Endothelial cell of umbilical vein (primary cell): ENCODE data around the gene PSMA4. TPM values are rescaled to one million over a fixed set of nuclear protein-coding genes. Genes with fewer than 3 reads are reported as not detected.

Experiments
- BruUV-seq: library from RNA; stranded (reverse); fragments of 400-500 nt; replicated peaks from 2 replicates; lab custom pipeline; 2021; lab: Mats Ljungman, UMichigan
- CTCF ChIA-PET: fragments of 300-600, 350-600 bp; sonication (Branson Sonifier 250); formaldehyde crosslinking; loops from one replicate; lab custom pipeline; 2021; ENCODE audit warnings: antibody characterized with exemption, inconsistent platforms; lab: Charles Lee
- POLR2A ChIA-PET: fragments of 300-600, 350-600 bp; sonication (Branson Sonifier 250); formaldehyde crosslinking; loops from one replicate; lab custom pipeline; 2021; ENCODE audit warnings: antibody characterized with exemption, inconsistent platforms; lab: Charles Lee
- DNase-seq: peaks from one replicate; pipeline ENCODE4 v3.0.0-alpha.2; 2011; ENCODE audit warnings: low read depth, low spot score
- FAIRE-seq: peaks from 2 replicates; lab custom pipeline; 2011; peaks lifted over from hg19 to GRCh38; lab: Jason Lieb, UNC
- H2AFZ ChIP-seq: 2 replicates; pipeline ENCODE4 v1.6.0; 2012; ENCODE audit warnings: low read depth, low read length, control low read depth, inconsistent platforms
- H3K27ac ChIP-seq: 2 replicates; pipeline ENCODE4 v1.5.1; 2011; ENCODE audit warnings: low read depth, mild to moderate bottlenecking, control low read depth, low read length, moderate library complexity; ENCODE audit not compliant: insufficient read depth
- H3K27me3 ChIP-seq, 2 experiments: 2 replicates each; pipeline versions ENCODE4 v1.6.0 to v1.6.1; 2011; ENCODE audit warnings: low read length in 2 of 2, mixed read lengths in 1 of 2; ENCODE audit not compliant: control insufficient read depth in 2 of 2, insufficient read depth in 2 of 2
- H3K36me3 ChIP-seq, 2 experiments: 2 replicates in 1 of 2; 3 replicates in 1 of 2; pipeline ENCODE4 v1.5.1; 2011; ENCODE audit warnings: low read length in 2 of 2, mild to moderate bottlenecking in 1 of 2, moderate library complexity in 1 of 2; ENCODE audit not compliant: control insufficient read depth in 2 of 2, insufficient read depth in 2 of 2; ENCODE audit errors: extremely low read depth in 1 of 2
- H3K4me1 ChIP-seq: 3 replicates; pipeline ENCODE4 v1.5.1; 2011; ENCODE audit warnings: mild to moderate bottlenecking, low read length; ENCODE audit not compliant: control insufficient read depth, insufficient read depth; ENCODE audit errors: extremely low read depth
- H3K4me2 ChIP-seq: 2 replicates; pipeline ENCODE4 v1.6.1; 2011; ENCODE audit warnings: low read length, control low read depth, mixed read lengths; ENCODE audit not compliant: insufficient read depth
- H3K4me3 ChIP-seq, 3 experiments: fragments of 200-600 bp in 1 of 3; sonication (generic), shearing (Covaris generic) in 1 of 3; replicated peaks in 1 of 3; 2 replicates each; pipeline ENCODE4 v1.5.1; 2011 to 2016; ENCODE audit warnings: control low read depth in 3 of 3, low read length in 3 of 3, mild to moderate bottlenecking in 2 of 3, inconsistent platforms in 1 of 3, low read depth in 1 of 3, moderate library complexity in 1 of 3; ENCODE audit not compliant: insufficient read depth in 1 of 3
- H3K79me2 ChIP-seq: 2 replicates; pipeline ENCODE4 v1.6.0; 2012; ENCODE audit warnings: low read length, inconsistent platforms; ENCODE audit not compliant: control insufficient read depth, insufficient read depth
- H3K9ac ChIP-seq: replicated peaks from 2 replicates; pipeline ENCODE3; 2011; ENCODE audit warnings: low read length, control low read depth; ENCODE audit not compliant: insufficient read depth; ENCODE audit errors: extremely low read depth
- H3K9me1 ChIP-seq: replicated peaks from 3 replicates; pipeline ENCODE4 v1.6.0; 2011; ENCODE audit warnings: mild to moderate bottlenecking, low read length; ENCODE audit not compliant: control insufficient read depth, insufficient read depth; ENCODE audit errors: extremely low read depth
- H3K9me3 ChIP-seq: replicated peaks from 2 replicates; pipeline ENCODE4 v1.5.1; 2012; ENCODE audit warnings: low read length, inconsistent platforms; ENCODE audit not compliant: control insufficient read depth, insufficient read depth
- H4K20me1 ChIP-seq: replicated peaks from 2 replicates; pipeline ENCODE3; 2011; ENCODE audit warnings: mild to moderate bottlenecking, low read length; ENCODE audit not compliant: control insufficient read depth, insufficient read depth; ENCODE audit errors: extremely low read depth
- GATA2 ChIP-seq: IDR thresholded peaks from 2 replicates; pipeline ENCODE4 v1.7.0; 2011; ENCODE audit warnings: low read depth, mild to moderate bottlenecking, moderate library complexity, mixed read lengths, low read length; ENCODE audit not compliant: insufficient read length, insufficient read depth
- JUN ChIP-seq: IDR thresholded peaks from 2 replicates; pipeline ENCODE4 v1.6.1; 2011; ENCODE audit warnings: borderline replicate concordance, low read depth; ENCODE audit not compliant: insufficient read length, insufficient read depth
- POLR2A ChIP-seq: IDR thresholded peaks from 2 replicates; pipeline ENCODE4 v1.6.1; 2012; ENCODE audit warnings: low read depth, mild to moderate bottlenecking, control low read depth, low read length
- POLR2AphosphoS5 ChIP-seq: IDR thresholded peaks from 2 replicates; pipeline ENCODE4 v1.6.1; 2012; ENCODE audit warnings: low read depth, mild to moderate bottlenecking, control low read depth, low read length, moderate library complexity; ENCODE audit not compliant: insufficient read depth
- dilution Hi-C: fragments of 300-500 bp; cut with MboI; formaldehyde crosslinking; loops from one replicate; pipeline ENCODE4 v1.15.0; 2019; ENCODE audit warnings: low sequenced_read_pairs; ENCODE audit not compliant: extremely low pct_ligation_motif_present
- intact Hi-C: fragments of 100-400 bp; cut with micrococcal nuclease; formaldehyde crosslinking; loops from one replicate; pipeline ENCODE4 v1.10.0; 2022
- polyA plus RNA-seq, 4 experiments: library from polyadenylated mRNA; depleted of rRNA in 3 of 4; stranded (reverse) in 3 of 4; unstranded in 1 of 4; fragments of >200 nt; gene quantifications; 2 replicates each; pipeline versions ENCODE4 v1.2.1 to v1.2.3, GENCODE V29; 2011 to 2012; ENCODE audit warnings: missing spikeins in 1 of 4
- total RNA-seq: library from RNA; stranded (reverse); gene quantifications from 2 replicates; pipeline ENCODE4 v1.2.3, GENCODE V29; 2021

The PSMA4 gene
- total and polyA plus RNA-seq, 2 donors (not counting 3 experiments of a cell fraction or from before 2014, with no cell fraction given) = 250 to 279 TPM

- CTCF ChIA-PET = no interaction called here
- POLR2A ChIA-PET = no interaction called here
- no peaks in the 10 kb centered on the region for H4K20me1 ChIP-seq
- DNase-seq = no peak
- no peak overlapping the region for H3K9ac ChIP-seq
- no TSS peak for BruUV-seq
- no peak overlapping the region for H3K4me3 ChIP-seq
- no peaks in the 10 kb centered on the region for H3K4me1 ChIP-seq
- no peak for FAIRE-seq
- no peak overlapping the region for H3K27ac ChIP-seq
- no peaks in the 10 kb centered on the region for H3K9me3 ChIP-seq
- H3K9me1 ChIP-seq = no peaks in the 10 kb centered on the region
- no peak overlapping the region for H2AFZ ChIP-seq
- H3K79me2 ChIP-seq = no peaks in the 10 kb centered on the region
- no peak for TF ChIP-seq JUN
- TF ChIP-seq POLR2AphosphoS5 = no peak
- no peak for TF ChIP-seq POLR2A
- no peak for TF ChIP-seq GATA2
- peaks cover 0 to 3% of the 10 kb centered on the region in 2 experiments for H3K27me3 ChIP-seq
- dilution Hi-C loops (no loop called here), intact Hi-C loops (no loop called here)
- H3K36me3 ChIP-seq = no peaks in the 10 kb centered on the region
- H3K4me2 ChIP-seq = no peak overlapping the region
These were observed 12.9 kb upstream of the PSMA4 start for GRCh38 chr15:78527325-78527724.

- Histone ChIP-seq H3K9me1 (no peaks in the 10 kb centered on the region), H3K4me3 (no peak overlapping the region), H3K4me1 (no peaks in the 10 kb centered on the region), H3K36me3 (no peaks in the 10 kb centered on the region), H3K9me3 (no peaks in the 10 kb centered on the region), H3K9ac (no peak overlapping the region), H3K79me2 (no peaks in the 10 kb centered on the region), H3K27me3 (peaks cover 0 to 3% of the 10 kb centered on the region in 2 experiments), H3K4me2 (no peak overlapping the region), H4K20me1 (no peaks in the 10 kb centered on the region), H2AFZ (no peak overlapping the region), H3K27ac (no peak overlapping the region)
- BruUV-seq = no TSS peak
- CTCF ChIA-PET = no interaction called here
- POLR2A ChIA-PET = no interaction called here
- no peak for FAIRE-seq
- intact Hi-C loops (no loop called here), dilution Hi-C loops (no loop called here)
- no peak for DNase-seq
- TF ChIP-seq POLR2A (no peak), POLR2AphosphoS5 (no peak)
These were observed 6.9 kb upstream of the PSMA4 start for GRCh38 chr15:78533331-78533730.
